GM18517 (cell line): ENCODE results near the gene APOM.

Source experiments
- ATAC-seq: cut with Tn5 transposase; IDR thresholded peaks from one replicate; pipeline ENCODE4 v1.9.1; 2021; ENCODE audit warnings: mild to moderate bottlenecking, moderate library complexity; ENCODE audit not compliant: unreplicated experiment

APOM gene

DNA sequence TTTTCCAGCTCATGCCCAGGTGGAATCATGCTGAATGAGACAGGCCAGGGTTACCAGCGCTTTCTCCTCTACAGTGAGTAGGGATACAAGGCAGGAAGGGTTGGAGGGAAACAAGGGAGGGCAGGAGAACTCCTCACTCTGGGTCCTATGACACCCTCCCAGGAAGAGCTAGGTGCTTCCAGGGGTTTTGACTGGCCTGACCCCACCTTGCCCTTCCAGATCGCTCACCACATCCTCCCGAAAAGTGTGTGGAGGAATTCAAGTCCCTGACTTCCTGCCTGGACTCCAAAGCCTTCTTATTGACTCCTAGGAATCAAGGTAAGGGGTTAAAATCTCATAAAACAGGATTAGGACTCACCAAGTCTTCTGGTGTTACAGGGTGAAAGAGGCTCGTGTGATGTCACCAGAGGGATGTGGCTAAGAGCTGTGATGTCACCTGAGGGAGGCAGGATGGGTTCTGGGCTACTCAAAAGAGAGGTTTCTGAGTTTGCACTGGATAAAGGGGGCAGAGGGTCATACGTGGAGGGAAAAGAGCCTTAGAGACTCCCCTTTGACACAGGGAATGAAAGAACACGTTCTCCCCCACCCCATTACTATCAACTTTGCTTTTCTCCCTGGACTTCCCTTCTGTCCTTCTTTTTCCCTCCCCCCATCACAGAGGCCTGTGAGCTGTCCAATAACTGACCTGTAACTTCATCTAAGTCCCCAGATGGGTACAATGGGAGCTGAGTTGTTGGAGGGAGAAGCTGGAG, 1.9 kb downstream of the APOM start:
- no peak for ATAC-seq

- ATAC-seq: no peak
Measured at GRCh38 chr6:31658158-31658688, 2.5 kb downstream of the APOM start.

- ATAC-seq: no peak
Measured at GRCh38 chr6:31658983-31659648, 3.4 kb downstream of the APOM start.

GRCh38 chr6:31659649-31660380, 4.1 kb downstream of the APOM start:
- ATAC-seq: no peak

GRCh38 chr6:31660381-31661261, 4.9 kb downstream of the APOM start, which contains the start of gene C6orf47:
TSS of gene C6orf47 (minus strand) at chr6:31660778. CDS start at chr6:31659947, 831 bp downstream.
- no peak for ATAC-seq

DNA sequence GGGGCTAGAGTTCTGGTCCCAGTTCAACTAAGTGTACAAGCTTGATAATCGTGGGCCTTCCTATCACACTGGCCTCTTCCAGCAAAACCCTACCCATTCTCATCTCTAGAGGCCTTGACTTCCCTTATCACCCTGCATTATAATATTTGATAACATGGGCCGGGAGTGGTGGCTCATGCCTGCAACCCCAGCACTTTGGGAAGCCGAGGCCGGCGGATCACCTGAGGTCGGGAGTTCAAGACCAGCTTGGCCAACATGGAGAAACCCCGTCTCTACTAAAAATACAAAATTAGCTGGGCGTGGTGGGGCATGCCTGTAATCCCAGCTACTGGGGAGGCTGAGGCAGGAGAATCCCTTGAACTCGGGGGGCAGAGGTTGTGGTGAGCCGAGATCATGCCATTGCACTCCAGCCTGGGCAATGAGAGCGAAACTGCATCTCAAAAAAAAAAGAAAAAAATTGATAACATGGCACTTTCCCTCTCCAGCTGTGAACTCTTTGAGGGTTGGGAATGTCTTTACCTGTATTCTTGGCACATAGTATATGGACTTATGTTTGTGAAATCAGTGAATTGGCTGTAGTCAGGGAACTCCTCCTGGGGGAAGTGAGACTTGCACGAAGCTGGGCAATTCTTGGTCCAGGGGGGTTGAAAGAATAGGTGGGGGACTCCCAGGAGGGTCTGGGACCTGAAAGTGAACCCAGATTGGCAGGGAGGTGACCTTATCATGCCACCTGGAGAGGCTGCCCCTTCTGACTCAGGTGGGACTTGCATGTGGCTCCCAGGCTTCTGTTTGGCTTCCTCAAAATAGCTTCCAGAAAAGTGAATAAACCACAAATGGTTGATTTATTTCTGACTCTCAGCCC, 5.8 kb downstream of the APOM start:
- ATAC-seq: no peak

GRCh38 chr6:31662124-31662723, 6.5 kb downstream of the APOM start:
- ATAC-seq: no peak

DNA sequence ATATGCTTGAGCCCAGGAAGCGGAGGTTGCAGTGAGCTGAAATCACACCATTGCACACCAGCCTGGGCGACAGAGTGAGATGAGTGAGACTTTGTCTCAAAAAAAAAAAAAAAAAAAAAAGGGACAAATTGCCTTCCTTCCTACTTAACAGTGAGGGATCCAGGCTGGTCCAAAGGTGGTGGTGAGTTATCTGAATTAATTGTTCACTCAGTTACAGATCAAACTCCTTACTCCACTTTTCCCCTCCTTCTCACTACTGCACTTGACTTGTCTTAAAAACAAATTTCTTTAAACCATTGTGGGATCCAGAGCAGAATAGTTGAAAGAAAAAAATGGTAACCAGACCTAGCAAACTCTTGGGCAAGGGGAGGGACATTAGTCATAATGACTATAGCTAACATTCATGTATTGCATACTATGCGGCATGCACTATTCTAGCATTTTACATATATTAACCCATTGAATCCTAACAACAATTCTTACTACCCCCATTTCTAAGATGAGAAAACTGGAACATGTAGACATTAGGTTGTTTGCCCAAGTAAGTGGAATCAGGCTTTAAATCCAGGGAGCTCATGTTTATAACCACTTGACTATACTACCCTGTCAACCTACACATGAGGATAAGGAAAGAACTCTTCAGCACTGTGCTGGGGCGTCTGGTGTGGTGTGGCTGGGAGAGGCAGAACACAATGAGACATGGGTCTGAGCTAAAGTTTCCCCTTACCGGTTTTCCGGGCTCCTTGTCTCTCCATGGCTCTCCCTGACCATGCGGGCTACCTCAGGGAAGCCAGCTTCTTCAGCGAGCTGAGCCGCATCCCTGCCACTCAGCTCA, 7.6 kb downstream of the APOM start:
- ATAC-seq: no peak

DNA sequence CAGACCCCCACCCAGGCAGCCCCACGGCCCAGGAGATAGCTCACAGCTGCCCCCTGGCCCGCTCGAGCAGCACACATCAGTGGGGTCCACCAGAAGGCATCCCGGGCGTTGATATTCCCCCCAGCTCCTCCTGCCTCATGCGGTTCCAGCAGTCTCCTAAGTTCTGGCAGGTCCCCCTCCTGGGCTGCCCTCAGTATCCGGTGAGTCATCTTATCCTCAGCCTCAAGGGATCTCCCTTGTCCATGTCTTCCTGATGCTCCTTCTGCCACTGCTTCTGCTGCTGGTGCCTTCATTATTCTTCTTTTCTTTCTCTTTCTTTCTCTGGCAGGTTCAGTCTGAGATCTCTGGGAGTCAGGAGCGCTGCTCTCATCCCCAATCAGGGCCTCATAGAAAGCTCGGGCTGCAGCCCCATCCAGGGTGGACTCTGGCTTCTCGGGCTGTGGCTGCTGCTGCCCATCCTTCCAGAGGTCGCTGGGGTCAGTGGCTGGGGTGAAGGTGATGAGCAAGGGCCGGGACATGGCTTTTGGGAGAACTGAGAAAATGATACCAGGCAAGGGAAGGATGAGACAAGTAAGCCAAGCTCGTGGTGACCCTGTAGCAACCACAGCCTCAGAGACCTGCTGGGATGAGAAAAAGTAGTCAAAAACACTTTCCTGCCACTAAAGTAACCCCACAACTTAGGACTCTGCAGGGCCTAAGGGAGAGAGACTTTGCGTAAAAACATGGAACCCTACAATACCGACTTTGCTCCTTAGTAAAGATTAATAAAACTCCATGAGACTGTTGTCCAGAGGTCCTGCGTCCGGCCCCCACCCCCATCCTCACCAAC, 8.5 kb downstream of the APOM start:
- no peak for ATAC-seq

DNA sequence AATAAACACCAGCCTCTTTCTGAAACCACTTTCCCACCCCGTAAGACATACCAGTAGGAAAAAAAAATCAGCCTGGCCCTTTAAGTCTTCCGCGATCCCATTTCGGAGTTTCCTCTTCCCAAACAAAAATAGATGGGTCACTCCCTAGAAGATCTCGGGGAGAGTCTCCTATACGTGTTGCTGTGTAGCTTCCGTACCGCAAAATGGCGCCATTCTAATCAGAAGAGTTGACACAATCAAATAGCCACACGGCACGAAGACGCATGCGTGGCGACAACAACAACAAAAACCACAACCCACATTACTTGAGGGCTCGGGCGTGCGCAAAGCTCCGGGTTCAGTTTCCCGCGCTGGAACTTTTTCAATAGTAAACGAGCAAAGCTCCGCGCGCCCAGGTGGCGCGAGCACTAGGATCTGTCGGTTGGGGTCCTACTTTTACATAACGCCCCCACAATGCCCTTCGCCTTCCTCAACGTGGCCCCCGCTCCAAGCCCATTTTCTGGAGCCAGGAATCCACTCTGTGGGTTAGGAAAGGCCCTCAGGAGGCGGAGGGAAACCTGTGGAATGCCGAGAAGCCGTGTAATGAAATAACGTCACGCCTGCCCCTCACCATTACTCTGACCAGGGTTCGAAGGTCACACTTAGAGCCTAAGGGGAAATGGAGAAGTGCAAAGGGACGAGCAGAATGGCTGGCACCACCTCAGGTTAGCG, 9.3 kb downstream of the APOM start, which contains the start of gene GPANK1:
Gene GPANK1, minus strand, starts transcription at position 208 of the 711 bp plus-strand sequence. CDS start 519 bp downstream, outside the sequence.
- peak; percentile 47 for ATAC-seq

DNA sequence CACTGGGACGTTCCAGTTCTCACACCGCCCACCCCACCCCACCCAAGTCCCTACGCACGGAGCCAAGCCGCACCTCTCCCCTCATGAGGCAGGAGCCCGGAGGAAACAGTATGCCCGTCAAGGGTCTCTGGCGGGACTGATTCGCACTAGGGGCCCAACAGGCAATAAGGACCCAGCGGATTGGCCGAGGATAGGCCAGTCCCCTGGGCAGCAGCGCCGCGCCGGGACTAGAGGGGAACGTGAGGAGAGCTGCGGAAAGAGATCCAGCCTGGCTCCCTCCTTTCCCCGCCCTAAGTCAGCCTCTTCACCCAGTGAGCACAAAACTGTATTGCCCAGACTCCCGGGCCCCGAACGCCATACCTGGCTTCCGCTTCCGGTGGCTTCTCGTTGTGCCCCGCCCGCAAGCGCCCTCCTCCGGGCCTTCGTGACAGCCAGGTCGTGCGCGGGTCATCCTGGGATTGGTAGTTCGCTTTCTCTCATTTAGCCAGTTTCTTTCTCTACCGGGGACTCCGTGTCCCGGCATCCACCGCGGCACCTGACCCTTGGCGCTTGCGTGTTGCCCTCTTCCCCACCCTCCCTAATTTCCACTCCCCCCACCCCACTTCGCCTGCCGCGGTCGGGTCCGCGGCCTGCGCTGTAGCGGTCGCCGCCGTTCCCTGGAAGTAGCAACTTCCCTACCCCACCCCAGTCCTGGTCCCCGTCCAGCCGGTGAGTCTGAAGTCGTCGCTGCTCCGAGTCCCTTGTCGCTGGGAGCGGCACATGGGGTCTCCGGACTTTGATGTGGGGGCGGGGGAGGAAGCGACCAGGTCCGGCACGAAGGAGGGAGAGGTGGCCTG, 10.0 kb downstream of the APOM start, which contains the start of gene CSNK2B:
Gene CSNK2B, plus strand, starts transcription at position 580 of the 836 bp plus-strand sequence. CDS start 752 bp downstream, outside the sequence.
- ATAC-seq: peak; percentile 81

DNA sequence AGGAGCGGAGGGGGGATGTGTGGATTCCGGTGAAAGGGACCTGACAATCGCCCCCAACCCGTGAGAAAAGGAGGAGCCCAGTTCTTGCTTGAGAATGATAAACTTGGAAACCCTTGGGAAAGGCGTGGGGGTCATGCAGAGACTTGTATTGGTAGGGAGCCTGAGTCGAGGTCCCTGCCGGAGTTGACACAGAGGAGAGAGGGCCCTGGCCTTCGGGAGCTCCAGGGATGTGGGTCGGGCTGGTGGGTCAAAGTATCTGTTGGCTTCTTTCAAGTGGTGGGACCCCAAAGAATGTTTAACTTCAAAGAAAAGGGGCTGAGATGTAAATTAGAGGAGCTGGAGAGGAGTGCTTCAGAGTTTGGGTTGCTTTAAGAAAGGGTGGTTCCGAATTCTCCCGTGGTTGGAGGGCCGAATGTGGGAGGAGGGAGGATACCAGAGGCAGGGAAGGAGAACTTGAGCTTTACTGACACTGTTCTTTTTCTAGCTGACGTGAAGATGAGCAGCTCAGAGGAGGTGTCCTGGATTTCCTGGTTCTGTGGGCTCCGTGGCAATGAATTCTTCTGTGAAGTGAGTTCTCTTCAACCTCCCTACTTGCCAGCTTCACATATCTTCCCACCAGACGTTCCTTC, 10.8 kb downstream of the APOM start:
- ATAC-seq: no peak

DNA sequence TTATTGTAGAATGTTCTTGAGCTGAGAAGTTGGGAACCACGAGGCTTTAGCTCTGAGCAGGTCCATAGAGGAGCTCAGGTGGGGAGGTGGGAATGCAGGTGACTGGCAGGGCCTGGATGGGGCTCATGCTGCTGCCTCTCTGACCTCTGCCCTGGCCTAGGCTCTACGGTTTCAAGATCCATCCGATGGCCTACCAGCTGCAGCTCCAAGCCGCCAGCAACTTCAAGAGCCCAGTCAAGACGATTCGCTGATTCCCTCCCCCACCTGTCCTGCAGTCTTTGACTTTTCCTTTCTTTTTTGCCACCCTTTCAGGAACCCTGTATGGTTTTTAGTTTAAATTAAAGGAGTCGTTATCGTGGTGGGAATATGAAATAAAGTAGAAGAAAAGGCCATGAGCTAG, 14.0 kb downstream of the APOM start, which contains the start of gene LY6G5B:
Gene LY6G5B, plus strand, starts transcription at position 301 of the 400 bp plus-strand sequence. CDS start 975 bp downstream, outside the sequence.
- ATAC-seq: no peak

GRCh38 chr6:31676322-31676903, 20.7 kb downstream of the APOM start:
- ATAC-seq: no peak

GRCh38 chr6:31676904-31677303, 21.2 kb downstream of the APOM start:
- ATAC-seq: no peak
